Hepatocyte (in vitro differentiated cells): ENCODE data around the gene GDI2. TPM values are rescaled to one million over a fixed set of nuclear protein-coding genes. Genes with fewer than 3 reads are reported as not detected.
"Not testable (repeated sequence)": the region's sequence is repeated elsewhere in the genome, so short reads cannot be mapped to it uniquely, and the experiment has no call there.

Experiments
- DNase-seq: peaks from one replicate; pipeline ENCODE4 v3.0.0-alpha.2; 2016; ENCODE audit warnings: low spot score
- H2AFZ ChIP-seq: fragments of 200-600 bp; sonication (generic); 2 replicates; pipeline ENCODE4 v1.6.0; 2016; ENCODE audit warnings: antibody characterized with exemption, mild to moderate bottlenecking
- H3K27ac ChIP-seq: fragments of 200-600 bp; sonication (generic); 2 replicates; pipeline ENCODE4 v1.5.1; 2016; ENCODE audit warnings: mild to moderate bottlenecking
- H3K27me3 ChIP-seq: fragments of 200-600 bp; sonication (generic); 2 replicates; pipeline ENCODE4 v1.6.1; 2016
- H3K36me3 ChIP-seq: fragments of 200-600 bp; sonication (generic); replicated peaks from 2 replicates; pipeline ENCODE4 v1.5.1; 2016; ENCODE audit warnings: low read depth; ENCODE audit not compliant: insufficient read depth
- H3K4me1 ChIP-seq: fragments of 200-600 bp; sonication (generic); 2 replicates; pipeline ENCODE4 v1.5.1; 2016; ENCODE audit warnings: mild to moderate bottlenecking, moderate library complexity; ENCODE audit not compliant: insufficient read depth
- H3K4me2 ChIP-seq: fragments of 200-600 bp; sonication (generic); 2 replicates; pipeline ENCODE4 v1.6.0; 2016
- H3K4me3 ChIP-seq: fragments of 200-600 bp; sonication (generic); 2 replicates; pipeline ENCODE4 v1.5.1; 2016; ENCODE audit warnings: mild to moderate bottlenecking
- H3K79me2 ChIP-seq: fragments of 200-600 bp; sonication (generic); 2 replicates; pipeline ENCODE4 v1.6.0; 2017; ENCODE audit warnings: mild to moderate bottlenecking
- H3K9me2 ChIP-seq: fragments of 200-600 bp; sonication (generic); replicated peaks from 2 replicates; pipeline ENCODE4 v1.6.0; 2017; ENCODE audit warnings: mild to moderate bottlenecking; ENCODE audit not compliant: insufficient read depth
- H3K9me3 ChIP-seq: fragments of 200-600 bp; sonication (generic); 2 replicates; pipeline ENCODE4 v1.5.1; 2016; ENCODE audit warnings: low read depth, mild to moderate bottlenecking
- H4K20me1 ChIP-seq: fragments of 200-600 bp; sonication (generic); 2 replicates; pipeline ENCODE4 v1.6.0; 2016; ENCODE audit warnings: mild to moderate bottlenecking; ENCODE audit not compliant: insufficient read depth, poor library complexity, severe bottlenecking
- EZH2 ChIP-seq: fragments of 200-600 bp; sonication (generic); IDR thresholded peaks from 2 replicates; pipeline ENCODE4 v1.6.1; 2016; ENCODE audit warnings: antibody characterized with exemption, mild to moderate bottlenecking, borderline replicate concordance
- EZH2phosphoT487 ChIP-seq: fragments of 200-600 bp; sonication (generic); IDR thresholded peaks from one replicate; pipeline ENCODE4 v1.6.1; 2018; ENCODE audit warnings: antibody characterized with exemption, mild to moderate bottlenecking, low read depth, moderate library complexity; ENCODE audit not compliant: unreplicated experiment, severe bottlenecking
- WGBS: methylation state at CpG from one replicate; pipeline ENCODE4 v1.1.6; 2016; ENCODE audit warnings: low lambda C conversion rate; ENCODE audit errors: missing lambda C conversion rate; 5-methylcytosine and 5-hydroxymethylcytosine counted together
- polyA plus RNA-seq: library from polyadenylated mRNA; unstranded; fragments of >200 nt; fragmentation: Nextera tagmentation; extraction: Ambion mirVana; gene quantifications from 2 replicates; pipeline ENCODE4 v1.2.1, GENCODE V29; 2016
- total RNA-seq: library from RNA; depleted of rRNA; stranded (reverse); fragments of >200 nt; gene quantifications from 2 replicates; pipeline ENCODE4 v1.2.3, GENCODE V29; 2014
- TF ChIP-seq, protein P1 (sequence below): fragments of 200-600 bp; sonication (generic); IDR thresholded peaks from 2 replicates; pipeline ENCODE4 v1.5.1; 2016; ENCODE audit warnings: antibody characterized with exemption, mild to moderate bottlenecking; ENCODE audit not compliant: poor library complexity

Gene GDI2
- total and polyA plus RNA-seq, 2 experiments from 2014 or later: 149 to 362 TPM

DNA sequence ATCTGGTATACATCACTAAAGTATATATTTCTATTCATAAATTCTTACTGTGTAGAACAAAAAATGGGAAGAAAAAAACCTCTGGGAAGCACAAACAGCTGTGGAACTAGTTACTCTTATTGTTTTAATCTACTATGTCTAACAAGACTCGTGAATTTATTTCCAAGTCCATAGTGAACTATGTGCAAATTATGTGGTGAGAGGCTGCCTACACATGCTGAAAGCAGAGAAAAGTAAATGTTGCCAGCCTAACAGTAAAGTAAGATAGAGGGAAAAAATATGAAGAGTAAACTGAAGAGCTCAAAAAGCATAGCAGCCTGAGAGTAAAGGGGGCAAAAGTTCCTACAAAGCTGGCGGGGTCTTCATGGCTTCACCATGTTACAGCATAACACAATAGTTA is 3.0 kb downstream of the GDI2 start:
- H3K4me1 ChIP-seq: peaks cover 43% of the 10 kb centered on the region
- peaks cover 85% of the 10 kb centered on the region for H3K79me2 ChIP-seq
- peak overlapping the region; percentile 74 for H3K4me2 ChIP-seq
- no peak overlapping the region for H2AFZ ChIP-seq
- H3K9me3 ChIP-seq: no peaks in the 10 kb centered on the region
- no peaks in the 10 kb centered on the region for H3K27me3 ChIP-seq
- peak overlapping the region; percentile 49 for H3K27ac ChIP-seq
- H3K9me2 ChIP-seq: no peaks in the 10 kb centered on the region
- H3K4me3 ChIP-seq: peak overlapping the region; percentile 99
- DNase-seq: no peak
- 67% methylated on average over 2 of the region's 2 CpGs for WGBS
- TF ChIP-seq EZH2phosphoT487 (no peak), EZH2 (no peak)
- TF ChIP-seq, protein P1, sequence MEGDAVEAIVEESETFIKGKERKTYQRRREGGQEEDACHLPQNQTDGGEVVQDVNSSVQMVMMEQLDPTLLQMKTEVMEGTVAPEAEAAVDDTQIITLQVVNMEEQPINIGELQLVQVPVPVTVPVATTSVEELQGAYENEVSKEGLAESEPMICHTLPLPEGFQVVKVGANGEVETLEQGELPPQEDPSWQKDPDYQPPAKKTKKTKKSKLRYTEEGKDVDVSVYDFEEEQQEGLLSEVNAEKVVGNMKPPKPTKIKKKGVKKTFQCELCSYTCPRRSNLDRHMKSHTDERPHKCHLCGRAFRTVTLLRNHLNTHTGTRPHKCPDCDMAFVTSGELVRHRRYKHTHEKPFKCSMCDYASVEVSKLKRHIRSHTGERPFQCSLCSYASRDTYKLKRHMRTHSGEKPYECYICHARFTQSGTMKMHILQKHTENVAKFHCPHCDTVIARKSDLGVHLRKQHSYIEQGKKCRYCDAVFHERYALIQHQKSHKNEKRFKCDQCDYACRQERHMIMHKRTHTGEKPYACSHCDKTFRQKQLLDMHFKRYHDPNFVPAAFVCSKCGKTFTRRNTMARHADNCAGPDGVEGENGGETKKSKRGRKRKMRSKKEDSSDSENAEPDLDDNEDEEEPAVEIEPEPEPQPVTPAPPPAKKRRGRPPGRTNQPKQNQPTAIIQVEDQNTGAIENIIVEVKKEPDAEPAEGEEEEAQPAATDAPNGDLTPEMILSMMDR: no peak
- H4K20me1 ChIP-seq: peaks cover 73% of the 10 kb centered on the region
- no peaks in the 10 kb centered on the region for H3K36me3 ChIP-seq

DNA sequence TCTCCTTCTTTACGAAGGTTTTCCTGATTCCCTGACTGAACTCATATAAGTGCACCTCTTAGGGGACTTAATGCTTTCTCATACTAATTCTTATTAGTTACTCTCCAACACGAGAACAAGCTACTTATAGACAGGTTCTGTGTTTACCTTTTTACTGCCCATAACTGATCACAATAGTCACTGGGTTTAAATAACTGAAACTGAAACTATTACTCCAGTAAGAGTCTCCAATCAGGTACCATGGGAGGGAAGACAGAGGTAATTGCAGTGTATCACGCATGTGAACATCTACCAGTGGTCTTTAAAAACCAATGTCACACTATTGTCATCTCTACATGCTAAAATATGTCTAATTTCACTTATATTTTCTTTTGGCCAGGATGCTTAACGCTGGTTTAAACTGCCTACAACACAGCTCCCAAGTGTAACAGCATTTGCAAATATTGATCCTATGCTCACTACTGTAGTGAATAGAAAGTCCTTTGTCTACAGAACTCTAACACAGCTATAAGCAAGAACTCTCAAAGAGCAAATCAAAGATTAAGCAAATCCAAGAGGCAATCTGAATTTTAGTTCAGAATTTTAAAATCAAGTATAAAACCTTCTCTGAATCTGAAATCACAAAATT is 3.6 kb downstream of the GDI2 start:
- H3K4me1 ChIP-seq: peaks cover 40% of the 10 kb centered on the region
- peaks cover 85% of the 10 kb centered on the region for H3K79me2 ChIP-seq
- peak overlapping the region; percentile 49 for H3K27ac ChIP-seq
- H3K4me3 ChIP-seq: peak overlapping the region; percentile 99
- WGBS: 62% methylated on average over 4 of the region's 4 CpGs
- H3K9me2 ChIP-seq: no peaks in the 10 kb centered on the region
- TF ChIP-seq EZH2 (no peak), EZH2phosphoT487 (no peak)
- TF ChIP-seq, protein P1: no peak
- no peaks in the 10 kb centered on the region for H3K27me3 ChIP-seq
- DNase-seq: no peak
- no peak overlapping the region for H2AFZ ChIP-seq
- H3K36me3 ChIP-seq: no peaks in the 10 kb centered on the region
- H3K4me2 ChIP-seq: peak overlapping the region; percentile 74
- no peaks in the 10 kb centered on the region for H3K9me3 ChIP-seq
- H4K20me1 ChIP-seq: peaks cover 79% of the 10 kb centered on the region

- Histone ChIP-seq H3K4me1 (peaks cover 33% of the 10 kb centered on the region), H3K79me2 (peaks cover 92% of the 10 kb centered on the region), H3K4me2 (peak overlapping the region; percentile 74), H3K27ac (peak overlapping the region; percentile 49), H4K20me1 (peaks cover 86% of the 10 kb centered on the region)
- DNase-seq, H3K4me3 ChIP-seq, H2AFZ ChIP-seq, H3K9me2 ChIP-seq, H3K36me3 ChIP-seq, H3K9me3 ChIP-seq, H3K27me3 ChIP-seq: not testable (repeated sequence)
- WGBS: 83% methylated on average over 7 of the region's 7 CpGs
Measured at GRCh38 chr10:5808783-5809392, 4.3 kb downstream of the GDI2 start.

- Histone ChIP-seq H3K27ac (no peak overlapping the region), H2AFZ (no peak overlapping the region), H3K9me3 (no peaks in the 10 kb centered on the region), H3K79me2 (peaks cover 100% of the 10 kb centered on the region), H3K4me1 (peaks cover 33% of the 10 kb centered on the region), H3K4me2 (peak overlapping the region; percentile 21), H3K27me3 (no peaks in the 10 kb centered on the region), H3K36me3 (no peaks in the 10 kb centered on the region), H4K20me1 (peaks cover 100% of the 10 kb centered on the region), H3K9me2 (no peaks in the 10 kb centered on the region), H3K4me3 (no peak overlapping the region)
- no peak for DNase-seq
- TF ChIP-seq, protein P1: no peak
- TF ChIP-seq EZH2 (no peak), EZH2phosphoT487 (no peak)
- 60% methylated on average over 2 of the region's 2 CpGs for WGBS
Measured at GRCh38 chr10:5806745-5807144, 6.5 kb downstream of the GDI2 start.
